Endodermal cell (in vitro differentiated cells): ENCODE measurements around the gene LRP1. TPM values are rescaled to one million over a fixed set of nuclear protein-coding genes. Genes with fewer than 3 reads are reported as not detected.

ENCODE experiments used
- DNase-seq: peaks from one replicate; pipeline ENCODE4 v3.0.0-alpha.2; 2017
- H3K27ac ChIP-seq: 2 replicates; pipeline ENCODE4 v1.5.1; 2013; ENCODE audit warnings: mild to moderate bottlenecking, low read depth, low read length, moderate library complexity
- H3K27me3 ChIP-seq: 2 replicates; pipeline ENCODE4 v1.6.1; 2013; ENCODE audit warnings: mild to moderate bottlenecking, low read length, moderate library complexity; ENCODE audit not compliant: insufficient read depth, control insufficient read depth, poor library complexity, severe bottlenecking
- H3K36me3 ChIP-seq: 2 replicates; pipeline ENCODE4 v1.7.0; 2013; ENCODE audit warnings: mild to moderate bottlenecking, low read length, moderate library complexity; ENCODE audit not compliant: control insufficient read depth, insufficient read depth
- H3K4me1 ChIP-seq: one replicate; pipeline ENCODE4 v1.7.0; 2013; ENCODE audit warnings: low read length; ENCODE audit not compliant: control insufficient read depth, insufficient read depth
- H3K4me3 ChIP-seq: 2 replicates; pipeline ENCODE4 v1.5.1; 2013; ENCODE audit warnings: mild to moderate bottlenecking, low read length, moderate library complexity
- H3K9ac ChIP-seq: 2 replicates; pipeline ENCODE4 v1.6.1; 2013; ENCODE audit warnings: mild to moderate bottlenecking, low read length, moderate library complexity; ENCODE audit not compliant: poor library complexity, severe bottlenecking; ENCODE audit errors: extremely low read depth
- H3K9me3 ChIP-seq: 2 replicates; pipeline ENCODE4 v1.6.1; 2013; ENCODE audit warnings: mild to moderate bottlenecking, low read length, moderate library complexity; ENCODE audit not compliant: control insufficient read depth
- H3K27ac Mint-ChIP-seq: 2 replicates; pipeline ENCODE4 v1.8.0; 2020; ENCODE audit warnings: mixed read lengths
- H3K27me3 Mint-ChIP-seq: 2 replicates; pipeline ENCODE4 v1.8.0; 2021; ENCODE audit warnings: mild to moderate bottlenecking, mixed read lengths; ENCODE audit not compliant: insufficient read depth
- H3K36me3 Mint-ChIP-seq: 2 replicates; pipeline ENCODE4 v1.8.0; 2020; ENCODE audit warnings: low read depth, mixed read lengths
- H3K4me1 Mint-ChIP-seq: 2 replicates; pipeline ENCODE4 v1.8.0; 2020; ENCODE audit warnings: mixed read lengths
- H3K4me3 Mint-ChIP-seq: 2 replicates; pipeline ENCODE4 v1.8.0; 2020; ENCODE audit warnings: mild to moderate bottlenecking, moderate library complexity, mixed read lengths
- H3K9me3 Mint-ChIP-seq: 2 replicates; pipeline ENCODE4 v1.8.0; 2020; ENCODE audit warnings: mild to moderate bottlenecking, mixed read lengths
- CTCF ChIP-seq: fragments of 200-600 bp; sonication (generic); conservative IDR thresholded peaks from 2 replicates; pipeline ENCODE4 v1.5.0; 2021; ENCODE audit warnings: antibody characterized with exemption, mild to moderate bottlenecking
- WGBS, 2 experiments: methylation state at CpG; one replicate each; pipeline versions ENCODE4 v1.1.5 to v1.1.7; 2013; ENCODE audit warnings: missing lambda C conversion rate in 2 of 2, mixed read lengths in 1 of 2; ENCODE audit not compliant: insufficient coverage in 1 of 2, insufficient read length in 1 of 2; 5-methylcytosine and 5-hydroxymethylcytosine counted together
- total RNA-seq, 2 donors: library from RNA; stranded (reverse); fragmentation: NEBNext Ultra II Directional in 1 of 2; extraction: Animal tissue kit (Norgen Biotek cat#: 25700) in 1 of 2; gene quantifications; 2 replicates in 1 of 2; 3 replicates in 1 of 2; pipeline ENCODE4 v1.2.1, GENCODE V29; 2021

Gene LRP1
- total RNA-seq, 2 donors from 2014 or later: 74.5 to 87.7 TPM

- no peak overlapping the region for H3K4me3 Mint-ChIP-seq
- Histone ChIP-seq H3K4me3 (no peak overlapping the region), H3K36me3 (peaks cover 48% of the 10 kb centered on the region), H3K27me3 (no peaks in the 10 kb centered on the region), H3K9me3 (no peaks in the 10 kb centered on the region), H3K9ac (no peak overlapping the region), H3K27ac (no peak overlapping the region), H3K4me1 (no peaks in the 10 kb centered on the region)
- H3K27ac Mint-ChIP-seq: peak overlapping the region; percentile 9
- no peaks in the 10 kb centered on the region for H3K9me3 Mint-ChIP-seq
- no peak for DNase-seq
- 85 to 95% methylated on average over 4 of the region's 4 CpGs for WGBS, 2 experiments
- peaks cover 73% of the 10 kb centered on the region for H3K36me3 Mint-ChIP-seq
- H3K27me3 Mint-ChIP-seq: no peaks in the 10 kb centered on the region
- no peaks in the 10 kb centered on the region for H3K4me1 Mint-ChIP-seq
- TF ChIP-seq CTCF: no peak
Observed at GRCh38 chr12:57196439-57196838, 68.2 kb downstream of the LRP1 start.

- TF ChIP-seq CTCF: no peak
- Mint-ChIP-seq H3K9me3 (no peaks in the 10 kb centered on the region), H3K36me3 (peaks cover 71% of the 10 kb centered on the region), H3K4me1 (no peaks in the 10 kb centered on the region), H3K27me3 (no peaks in the 10 kb centered on the region), H3K4me3 (no peak overlapping the region), H3K27ac (no peak overlapping the region)
- Histone ChIP-seq H3K27me3 (no peaks in the 10 kb centered on the region), H3K9me3 (no peaks in the 10 kb centered on the region), H3K4me1 (no peaks in the 10 kb centered on the region), H3K27ac (no peak overlapping the region), H3K9ac (no peak overlapping the region), H3K4me3 (no peak overlapping the region), H3K36me3 (peaks cover 43% of the 10 kb centered on the region)
- no peak for DNase-seq
- 93 to 98% methylated on average over 20 to 22 of the region's 22 CpGs for WGBS, 2 experiments
Observed at GRCh38 chr12:57196956-57197355, 68.7 kb downstream of the LRP1 start.

GRCh38 chr12:57198329-57198728, 70.0 kb downstream of the LRP1 start:
- H3K9ac ChIP-seq: no peak overlapping the region
- H3K9me3 Mint-ChIP-seq: no peaks in the 10 kb centered on the region
- no peaks in the 10 kb centered on the region for H3K27me3 Mint-ChIP-seq
- H3K4me3 ChIP-seq: no peak overlapping the region
- H3K4me3 Mint-ChIP-seq: no peak overlapping the region
- H3K4me1 Mint-ChIP-seq: no peaks in the 10 kb centered on the region
- no peaks in the 10 kb centered on the region for H3K27me3 ChIP-seq
- no peak for TF ChIP-seq CTCF
- peaks cover 38% of the 10 kb centered on the region for H3K36me3 ChIP-seq
- H3K9me3 ChIP-seq: no peaks in the 10 kb centered on the region
- H3K27ac Mint-ChIP-seq: no peak overlapping the region
- peaks cover 71% of the 10 kb centered on the region for H3K36me3 Mint-ChIP-seq
- WGBS, 2 experiments: 96 to 97% methylated on average over 17 of the region's 17 CpGs
- DNase-seq: no peak
- no peaks in the 10 kb centered on the region for H3K4me1 ChIP-seq
- H3K27ac ChIP-seq: no peak overlapping the region
